Stimulated activated CD8-positive, alpha-beta memory T cell treated with anti-CD3 and anti-CD28 coated beads, Interleukin-7, amount 100 ng/mL, for 48 hours (primary cell): ENCODE results near the gene DTNA.
"Not testable (repeated sequence)": the region's sequence is repeated elsewhere in the genome, so short reads cannot be mapped to it uniquely, and the experiment has no call there.

Experiments used
- DNase-seq, 2 donors: peaks; one replicate each; pipeline ENCODE4 v3.0.0-alpha.2; 2020; ENCODE audit warnings: low read depth in 1 of 2; ENCODE audit errors: extremely low read depth in 1 of 2

DTNA gene

GRCh38 chr18:34723143-34723542, 13.0 kb downstream of the DTNA start:
- DNase-seq: no peak

GRCh38 chr18:34725737-34726136, 15.6 kb downstream of the DTNA start:
- DNase-seq: not testable (repeated sequence)

GRCh38 chr18:34726286-34727004, 16.3 kb downstream of the DTNA start:
- DNase-seq: no peak

- DNase-seq: no peak
Measured at GRCh38 chr18:34729264-34729663, 19.2 kb downstream of the DTNA start.

- no peak for DNase-seq
Measured at GRCh38 chr18:34729740-34730355, 19.8 kb downstream of the DTNA start.

- DNase-seq: no peak
Measured at GRCh38 chr18:34730774-34731173, 20.7 kb downstream of the DTNA start.

GRCh38 chr18:34734056-34734455, 24.0 kb downstream of the DTNA start:
- no peak for DNase-seq

- DNase-seq: not testable (repeated sequence)
Measured at GRCh38 chr18:34734526-34734925, 24.4 kb downstream of the DTNA start.

GRCh38 chr18:34738175-34738894, 28.2 kb downstream of the DTNA start:
- no peak for DNase-seq

- no peak for DNase-seq
Measured at GRCh38 chr18:34740101-34740500, 30.0 kb downstream of the DTNA start.

- DNase-seq: no peak
Measured at GRCh38 chr18:34740724-34741123, 30.6 kb downstream of the DTNA start.

GRCh38 chr18:34741401-34741800, 31.3 kb downstream of the DTNA start:
- no peak for DNase-seq

GRCh38 chr18:34742891-34743341, 32.8 kb downstream of the DTNA start:
- DNase-seq: no peak

- no peak for DNase-seq
Measured at GRCh38 chr18:34744569-34744968, 34.5 kb downstream of the DTNA start.

- no peak for DNase-seq
Measured at GRCh38 chr18:34746614-34747013, 36.5 kb downstream of the DTNA start.

- no peak for DNase-seq
Measured at GRCh38 chr18:34749721-34750120, 39.6 kb downstream of the DTNA start.

GRCh38 chr18:34752056-34752455, 42.0 kb downstream of the DTNA start:
- no peak for DNase-seq

- no peak for DNase-seq
Measured at GRCh38 chr18:34754300-34754699, 44.2 kb downstream of the DTNA start.

- no peak for DNase-seq
Measured at GRCh38 chr18:34757666-34758065, 47.6 kb downstream of the DTNA start.

- no peak for DNase-seq
Measured at GRCh38 chr18:34758378-34758948, 48.4 kb downstream of the DTNA start.

GRCh38 chr18:34760444-34760843, 50.3 kb downstream of the DTNA start:
- DNase-seq: no peak

- DNase-seq: no peak
Measured at GRCh38 chr18:34764451-34764850, 54.4 kb downstream of the DTNA start.
